Stromal cell of bone marrow (primary cell): ENCODE measurements around the gene FHIT.

Experiments
- DNase-seq: peaks from one replicate; pipeline ENCODE4 v3.0.0-alpha.2; 2012; ENCODE audit warnings: low read depth

The FHIT gene

GRCh38 chr3:60160111-60160821, 1091.0 kb downstream of the FHIT start:
- DNase-seq, result no peak

GRCh38 chr3:60158035-60158434, 1093.2 kb downstream of the FHIT start:
- DNase-seq, result no peak

GRCh38 chr3:60154011-60154410, 1097.2 kb downstream of the FHIT start:
- no peak for DNase-seq

GRCh38 chr3:60153221-60153999, 1097.8 kb downstream of the FHIT start:
- no peak for DNase-seq

- no peak for DNase-seq
Measured at GRCh38 chr3:60149501-60149900, 1101.8 kb downstream of the FHIT start.

GRCh38 chr3:60147249-60147950, 1103.9 kb downstream of the FHIT start:
- DNase-seq, result no peak

GRCh38 chr3:60146121-60146520, 1105.1 kb downstream of the FHIT start:
- DNase-seq, result no peak

- DNase-seq, result no peak
Measured at GRCh38 chr3:60144071-60144470, 1107.2 kb downstream of the FHIT start.

GRCh38 chr3:60142009-60142408, 1109.2 kb downstream of the FHIT start:
- DNase-seq, result no peak

GRCh38 chr3:60140160-60140559, 1111.1 kb downstream of the FHIT start:
- DNase-seq, result no peak

GRCh38 chr3:60136601-60137000, 1114.7 kb downstream of the FHIT start:
- no peak for DNase-seq

GRCh38 chr3:60135474-60135873, 1115.8 kb downstream of the FHIT start:
- no peak for DNase-seq

GRCh38 chr3:60133269-60134162, 1117.7 kb downstream of the FHIT start:
- no peak for DNase-seq

GRCh38 chr3:60131618-60132017, 1119.6 kb downstream of the FHIT start:
- no peak for DNase-seq

- DNase-seq, result no peak
Measured at GRCh38 chr3:60126511-60127304, 1124.5 kb downstream of the FHIT start.

GRCh38 chr3:60125686-60126085, 1125.6 kb downstream of the FHIT start:
- DNase-seq, result no peak

GRCh38 chr3:60120245-60120644, 1131.0 kb downstream of the FHIT start:
- DNase-seq, result no peak

- no peak for DNase-seq
Measured at GRCh38 chr3:60114191-60114590, 1137.1 kb downstream of the FHIT start.

GRCh38 chr3:60107275-60107674, 1144.0 kb downstream of the FHIT start:
- no peak for DNase-seq

GRCh38 chr3:60102154-60102553, 1149.1 kb downstream of the FHIT start:
- no peak for DNase-seq

- no peak for DNase-seq
Measured at GRCh38 chr3:60101621-60102020, 1149.6 kb downstream of the FHIT start.
